ENCODE measurements around the gene SPINT2.

Gene SPINT2

GRCh38 chr19:38264486-38265212 lies at the start of gene SPINT2:
Gene SPINT2 (plus strand): TSS chr19:38264573. CDS start chr19:38264893, 320 bp downstream.
- Histone ChIP-seq H3K4me3 (peak within 1 kb of the TSS; percentile 71), H3K36me3 (peaks cover 1% of the 10 kb centered on the region; the same call in 1 of the 2 replicates), H3K4me1 (peaks cover 52% of the 10 kb centered on the region), H3K27me3 (no peaks in the 10 kb centered on the region), H3K9ac (peak within 1 kb of the TSS; percentile 80), H3K4me2 (peak within 1 kb of the TSS; percentile 95), H3K9me3 (no peaks in the 10 kb centered on the region), H3K27ac (peak within 1 kb of the TSS; percentile 90), H4K20me1 (peaks cover 43% of the 10 kb centered on the region)
- TF ChIP-seq Cebpa-rat (IDR thresholded peaks at IDR 0.05), result no peak

- peaks cover 31% of the 10 kb centered on the region for H4K20me1 ChIP-seq
- no peak overlapping the region for H3K9ac ChIP-seq
- H3K4me1 ChIP-seq, result peaks cover 19% of the 10 kb centered on the region
- peaks cover 7% of the 10 kb centered on the region; the same call in 1 of the 2 replicates for H3K27me3 ChIP-seq
- no peak overlapping the region for H3K4me3 ChIP-seq
- H3K27ac ChIP-seq, result no peak overlapping the region
- no peaks in the 10 kb centered on the region for H3K9me3 ChIP-seq
- H3K36me3 ChIP-seq, result peaks cover 21% of the 10 kb centered on the region
- no peak for TF ChIP-seq Cebpa-rat (IDR thresholded peaks at IDR 0.05)
- no peak overlapping the region for H3K4me2 ChIP-seq
These were observed 47.4 kb upstream of the SPINT2 start for GRCh38 chr19:38216785-38217641.

- H3K4me3 ChIP-seq, result no peak overlapping the region
- peaks cover 17% of the 10 kb centered on the region for H3K4me1 ChIP-seq
- H3K4me2 ChIP-seq, result no peak overlapping the region
- no peak overlapping the region for H3K27ac ChIP-seq
- H3K9me3 ChIP-seq, result no peaks in the 10 kb centered on the region
- peaks cover 8% of the 10 kb centered on the region; the same call in 1 of the 2 replicates for H3K27me3 ChIP-seq
- H4K20me1 ChIP-seq, result peaks cover 23% of the 10 kb centered on the region
- H3K9ac ChIP-seq, result no peak overlapping the region
- H3K36me3 ChIP-seq, result peaks cover 21% of the 10 kb centered on the region
- no peak for TF ChIP-seq Cebpa-rat (IDR thresholded peaks at IDR 0.05)
These were observed 46.2 kb upstream of the SPINT2 start for GRCh38 chr19:38218204-38218603.

- Histone ChIP-seq H3K36me3 (peaks cover 21% of the 10 kb centered on the region), H3K27me3 (peaks cover 8% of the 10 kb centered on the region; the same call in 1 of the 2 replicates), H3K9me3 (no peaks in the 10 kb centered on the region), H3K4me3 (no peak overlapping the region), H3K4me1 (peaks cover 13% of the 10 kb centered on the region), H4K20me1 (peaks cover 13% of the 10 kb centered on the region), H3K9ac (no peak overlapping the region), H3K4me2 (no peak overlapping the region), H3K27ac (no peak overlapping the region)
- TF ChIP-seq Cebpa-rat (IDR thresholded peaks at IDR 0.05), result no peak
These were observed 45.2 kb upstream of the SPINT2 start for GRCh38 chr19:38219221-38219620.

- Histone ChIP-seq H3K9ac (no peak overlapping the region), H3K36me3 (peaks cover 12% of the 10 kb centered on the region), H3K4me1 (peaks cover 13% of the 10 kb centered on the region), H3K4me2 (no peak overlapping the region), H3K4me3 (no peak overlapping the region), H4K20me1 (peaks cover under 1% of the 10 kb centered on the region; the same call in 1 of the 2 replicates), H3K27me3 (peaks cover 8% of the 10 kb centered on the region; the same call in 1 of the 2 replicates), H3K9me3 (no peaks in the 10 kb centered on the region), H3K27ac (no peak overlapping the region)
- no peak for TF ChIP-seq Cebpa-rat (IDR thresholded peaks at IDR 0.05)
These were observed 43.0 kb upstream of the SPINT2 start for GRCh38 chr19:38221421-38221820.

GRCh38 chr19:38221919-38222830 lies 42.2 kb upstream of the SPINT2 start:
- Histone ChIP-seq H3K4me3 (no peak overlapping the region), H3K27me3 (peaks cover 8% of the 10 kb centered on the region; the same call in 1 of the 2 replicates), H3K27ac (no peak overlapping the region), H3K4me1 (peaks cover 20% of the 10 kb centered on the region), H3K9ac (no peak overlapping the region), H4K20me1 (no peaks in the 10 kb centered on the region), H3K36me3 (peaks cover 12% of the 10 kb centered on the region), H3K4me2 (no peak overlapping the region), H3K9me3 (no peaks in the 10 kb centered on the region)
- no peak for TF ChIP-seq Cebpa-rat (IDR thresholded peaks at IDR 0.05)

- Histone ChIP-seq H3K4me1 (peaks cover 29% of the 10 kb centered on the region), H3K9ac (no peak overlapping the region; the same call in 1 of the 2 replicates), H3K27ac (no peak overlapping the region), H4K20me1 (no peaks in the 10 kb centered on the region), H3K27me3 (peaks cover 15% of the 10 kb centered on the region), H3K36me3 (peaks cover 9% of the 10 kb centered on the region), H3K9me3 (no peaks in the 10 kb centered on the region), H3K4me3 (no peak overlapping the region), H3K4me2 (peak overlapping the region; percentile 92)
- TF ChIP-seq Cebpa-rat (IDR thresholded peaks at IDR 0.05), result no peak
These were observed 41.3 kb upstream of the SPINT2 start for GRCh38 chr19:38223119-38223523.

GRCh38 chr19:38223617-38224013 lies 40.8 kb upstream of the SPINT2 start:
- Histone ChIP-seq H3K27me3 (peaks cover 16% of the 10 kb centered on the region), H3K4me3 (peak overlapping the region; percentile 69), H3K9me3 (no peaks in the 10 kb centered on the region), H3K36me3 (peaks cover 4% of the 10 kb centered on the region), H3K27ac (no peak overlapping the region), H4K20me1 (no peaks in the 10 kb centered on the region), H3K9ac (peak overlapping the region; percentile 65), H3K4me1 (peaks cover 30% of the 10 kb centered on the region), H3K4me2 (peak overlapping the region; percentile 92)
- TF ChIP-seq Cebpa-rat (IDR thresholded peaks at IDR 0.05), result no peak
